ENCODE measurements around the gene TMEM33.
A peak's percentile ranks its signal among the peaks of the same experiment; 100 is the strongest.

The TMEM33 gene

DNA sequence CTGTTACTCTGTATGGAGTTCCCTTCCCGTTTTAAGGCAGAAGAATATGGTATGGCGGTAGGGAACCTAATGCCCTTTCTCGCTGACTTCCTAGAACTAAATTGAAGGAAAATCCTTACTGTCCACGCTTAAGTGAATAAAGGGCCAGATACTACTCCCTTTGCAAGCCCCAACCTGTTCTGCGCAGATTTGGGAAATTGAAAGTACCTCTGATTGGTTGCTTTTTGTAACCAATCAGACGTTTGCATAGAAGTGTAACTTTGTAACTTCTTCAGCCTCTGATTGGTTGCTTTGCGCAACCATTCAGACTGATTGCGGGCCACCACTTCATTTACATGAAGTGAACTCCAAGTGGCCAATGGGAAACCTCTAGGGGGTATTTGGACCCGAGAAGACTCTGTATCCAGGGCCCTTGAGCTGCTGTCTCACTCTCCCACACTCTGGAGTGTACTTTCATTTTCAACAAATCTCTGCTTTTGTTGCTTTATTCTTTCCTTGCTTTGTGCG is 1.2 kb upstream of the TMEM33 start:
- no peak for TF ChIP-seq NFIC (IDR thresholded peaks at IDR 0.05)
- TF ChIP-seq USF1 (IDR thresholded peaks at IDR 0.05) = no peak

DNA sequence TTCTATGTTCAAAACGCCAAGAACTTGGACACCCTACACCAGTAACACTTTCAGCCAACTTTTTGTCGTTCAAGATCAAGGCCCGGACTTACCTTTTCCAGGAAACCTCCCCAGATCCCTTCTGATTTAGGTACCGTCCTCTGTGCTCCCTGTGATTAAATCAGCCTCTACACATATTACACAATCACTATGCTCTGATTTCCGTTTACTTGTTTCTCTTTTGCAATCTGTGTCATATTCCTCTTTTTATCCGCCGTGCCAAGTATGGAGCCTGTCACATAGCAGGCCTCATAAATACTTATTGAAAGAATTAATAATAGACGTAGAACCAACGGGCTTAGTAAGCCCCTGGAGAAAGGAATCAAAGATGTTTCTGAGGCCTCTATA is 722 bp upstream of the TMEM33 start:
- no peak for TF ChIP-seq TAF1 (IDR thresholded peaks at IDR 0.05; ENCODE audit: low read depth)
- no peak for TF ChIP-seq EGR1 (IDR thresholded peaks at IDR 0.05)
- TF ChIP-seq EP300 (IDR thresholded peaks at IDR 0.05; ENCODE audit: borderline replicate concordance) = no peak
- TF ChIP-seq ZBTB7A (IDR thresholded peaks at IDR 0.05; ENCODE audit: low read depth) = no peak
- TF ChIP-seq RAD21 (IDR thresholded peaks at IDR 0.05; ENCODE audit: low read depth) = no peak
- no peak for TF ChIP-seq USF1 (IDR thresholded peaks at IDR 0.05)
- no peak for TF ChIP-seq CREB1 (IDR thresholded peaks at IDR 0.05; ENCODE audit: low read depth)
- no peak for TF ChIP-seq REST (IDR thresholded peaks at IDR 0.05; ENCODE audit: low read depth)
- no peak for TF ChIP-seq NFIC (IDR thresholded peaks at IDR 0.05)
- TF ChIP-seq YY1 (IDR thresholded peaks at IDR 0.05; ENCODE audit: low read depth) = no peak

GRCh38 chr4:41935652-41936021 is 408 bp downstream of the TMEM33 start:
- TF ChIP-seq, protein P1, sequence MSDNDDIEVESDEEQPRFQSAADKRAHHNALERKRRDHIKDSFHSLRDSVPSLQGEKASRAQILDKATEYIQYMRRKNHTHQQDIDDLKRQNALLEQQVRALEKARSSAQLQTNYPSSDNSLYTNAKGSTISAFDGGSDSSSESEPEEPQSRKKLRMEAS (IDR thresholded peaks at IDR 0.05) = peak; percentile 84
- TF ChIP-seq EGR1 (IDR thresholded peaks at IDR 0.05) (no peak), FOXM1 (IDR thresholded peaks at IDR 0.05; ENCODE audit: borderline replicate concordance, low read depth) (no peak), RAD21 (IDR thresholded peaks at IDR 0.05; ENCODE audit: low read depth) (no peak), USF1 (IDR thresholded peaks at IDR 0.05) (peak; percentile 41; the same call in 1 of the 2 replicates), REST (IDR thresholded peaks at IDR 0.05; ENCODE audit: low read depth) (no peak), NFIC (IDR thresholded peaks at IDR 0.05) (no peak), CEBPB (IDR thresholded peaks at IDR 0.05) (no peak), TCF12 (IDR thresholded peaks at IDR 0.05; ENCODE audit: low read depth) (no peak), YY1 (IDR thresholded peaks at IDR 0.05; ENCODE audit: low read depth) (no peak), TAF1 (IDR thresholded peaks at IDR 0.05; ENCODE audit: low read depth) (no peak), ZBTB7A (IDR thresholded peaks at IDR 0.05; ENCODE audit: low read depth) (no peak), CREB1 (IDR thresholded peaks at IDR 0.05; ENCODE audit: low read depth) (no peak), TEAD4 (IDR thresholded peaks at IDR 0.05) (no peak), EP300 (IDR thresholded peaks at IDR 0.05; ENCODE audit: borderline replicate concordance) (no peak)

GRCh38 chr4:41939016-41939626 is 3.9 kb downstream of the TMEM33 start:
- TF ChIP-seq YY1 (IDR thresholded peaks at IDR 0.05; ENCODE audit: low read depth) = no peak
- TF ChIP-seq, protein P1 (IDR thresholded peaks at IDR 0.05) = no peak
- TF ChIP-seq CEBPB (IDR thresholded peaks at IDR 0.05) = peak; percentile 31; the same call in 1 of the 2 replicates
- no peak for TF ChIP-seq EGR1 (IDR thresholded peaks at IDR 0.05)

- TF ChIP-seq CEBPB (IDR thresholded peaks at IDR 0.05) = no peak
- TF ChIP-seq EGR1 (IDR thresholded peaks at IDR 0.05) = no peak
Observed at GRCh38 chr4:41940834-41941233, 5.6 kb downstream of the TMEM33 start.

- TF ChIP-seq, protein P1 (IDR thresholded peaks at IDR 0.05) = no peak
- no peak for TF ChIP-seq CEBPB (IDR thresholded peaks at IDR 0.05)
- no peak for TF ChIP-seq YY1 (IDR thresholded peaks at IDR 0.05; ENCODE audit: low read depth)
- no peak for TF ChIP-seq FOXM1 (IDR thresholded peaks at IDR 0.05; ENCODE audit: borderline replicate concordance, low read depth)
- TF ChIP-seq EGR1 (IDR thresholded peaks at IDR 0.05) = no peak
- TF ChIP-seq NFIC (IDR thresholded peaks at IDR 0.05) = no peak
Observed at GRCh38 chr4:41943506-41943905, 8.3 kb downstream of the TMEM33 start.

Data from Ishikawa (cell line).